HepG2 (cell line): Measurements from ENCODE around the gene COPS6. TPM values are rescaled to one million over a fixed set of nuclear protein-coding genes. Genes with fewer than 3 reads are reported as not detected.

Experiments
- EED ChIP-seq: sonication (generic); formaldehyde crosslinking; IDR thresholded peaks from 2 replicates; pipeline ENCODE4 v1.5.0; 2020; ENCODE audit warnings: mild to moderate bottlenecking, missing genetic modification reagents
- FOSL1 ChIP-seq: sonication (generic); formaldehyde crosslinking; IDR thresholded peaks from 2 replicates; pipeline ENCODE4 v1.9.0; 2021; ENCODE audit warnings: missing genetic modification reagents, borderline replicate concordance
- HES4 ChIP-seq: sonication (generic); formaldehyde crosslinking; IDR thresholded peaks from 2 replicates; pipeline ENCODE4 v1.9.0; 2021; ENCODE audit warnings: mild to moderate bottlenecking, missing genetic modification reagents, borderline replicate concordance
- HNF4A ChIP-seq: sonication (generic); formaldehyde crosslinking; IDR thresholded peaks from 2 replicates; pipeline ENCODE4 v1.4.0; 2020; ENCODE audit warnings: missing genetic modification reagents
- POLR2G ChIP-seq: fragments of 200-400 bp; formaldehyde crosslinking; IDR thresholded peaks from 2 replicates; pipeline ENCODE4 v1.6.1; 2018; ENCODE audit warnings: mild to moderate bottlenecking, low read depth, low read length, moderate library complexity
- PPARG ChIP-seq: conservative IDR thresholded peaks from 2 replicates; pipeline ENCODE4 v1.6.1; 2016; ENCODE audit warnings: missing biosample characterization, missing genetic modification reagents
- RBM22 ChIP-seq: fragments of 200-400 bp; formaldehyde crosslinking; optimal IDR thresholded peaks from 2 replicates; pipeline ENCODE3; 2017; ENCODE audit warnings: mild to moderate bottlenecking, low read length, moderate library complexity
- REXO4 ChIP-seq: sonication (generic); formaldehyde crosslinking; IDR thresholded peaks from 2 replicates; pipeline ENCODE4 v1.8.0; 2022; ENCODE audit warnings: missing genetic modification reagents, mild to moderate bottlenecking, borderline replicate concordance
- SNAI1 ChIP-seq: sonication (generic); formaldehyde crosslinking; IDR thresholded peaks from 2 replicates; pipeline ENCODE4 v1.5.0; 2020; ENCODE audit warnings: mild to moderate bottlenecking, missing genetic modification reagents, borderline replicate concordance
- SP1 ChIP-seq, 2 experiments: fragments of 450-650 bp in 1 of 2; sonication (generic) in 1 of 2; formaldehyde crosslinking in 1 of 2; IDR thresholded peaks; 2 replicates each; pipeline versions ENCODE4 v1.4.0 to v1.6.1; 2016 to 2020; ENCODE audit warnings: missing genetic modification reagents in 1 of 2
- TFDP2 ChIP-seq: sonication (generic); formaldehyde crosslinking; IDR thresholded peaks from 2 replicates; pipeline ENCODE4 v1.4.0; 2020; ENCODE audit warnings: missing genetic modification reagents
- ZC3H4 ChIP-seq: sonication (generic); formaldehyde crosslinking; IDR thresholded peaks from 2 replicates; pipeline ENCODE4 v1.4.0; 2020; ENCODE audit warnings: missing genetic modification reagents, borderline replicate concordance
- ZFP37 ChIP-seq: sonication (generic); formaldehyde crosslinking; IDR thresholded peaks from 2 replicates; pipeline ENCODE4 v1.4.0; 2020; ENCODE audit warnings: missing genetic modification reagents, borderline replicate concordance
- ZFP90 ChIP-seq: sonication (generic); formaldehyde crosslinking; IDR thresholded peaks from 2 replicates; pipeline ENCODE4 v1.8.0; 2022; ENCODE audit warnings: missing genetic modification reagents, mild to moderate bottlenecking, inconsistent platforms, borderline replicate concordance
- ZFX ChIP-seq: sonication (generic); formaldehyde crosslinking; IDR thresholded peaks from 2 replicates; pipeline ENCODE4 v1.4.0; 2020; ENCODE audit warnings: mild to moderate bottlenecking, low read depth, missing genetic modification reagents, moderate library complexity
- ZFY ChIP-seq: sonication (generic); formaldehyde crosslinking; IDR thresholded peaks from 2 replicates; pipeline ENCODE4 v1.4.0; 2020; ENCODE audit warnings: missing genetic modification reagents
- ZNF224 ChIP-seq: sonication (generic); formaldehyde crosslinking; IDR thresholded peaks from 2 replicates; pipeline ENCODE4 v1.5.0; 2020; ENCODE audit warnings: mild to moderate bottlenecking, missing genetic modification reagents
- ZNF264 ChIP-seq: sonication (generic); formaldehyde crosslinking; IDR thresholded peaks from 2 replicates; pipeline ENCODE4 v1.4.0; 2020; ENCODE audit warnings: missing genetic modification reagents
- ZNF430 ChIP-seq: sonication (generic); formaldehyde crosslinking; IDR thresholded peaks from 2 replicates; pipeline ENCODE4 v1.9.0; 2021; ENCODE audit warnings: mild to moderate bottlenecking, missing genetic modification reagents
- ZNF431 ChIP-seq: sonication (generic); formaldehyde crosslinking; IDR thresholded peaks from 2 replicates; pipeline ENCODE4 v1.9.0; 2022; ENCODE audit warnings: missing genetic modification reagents, low read depth, mild to moderate bottlenecking, borderline replicate concordance
- ZNF44 ChIP-seq: sonication (generic); formaldehyde crosslinking; IDR thresholded peaks from 2 replicates; pipeline ENCODE4 v1.5.1; 2020; ENCODE audit warnings: mild to moderate bottlenecking, missing genetic modification reagents
- ZNF562 ChIP-seq: sonication (generic); formaldehyde crosslinking; IDR thresholded peaks from 2 replicates; pipeline ENCODE4 v1.8.0; 2022; ENCODE audit warnings: missing genetic modification reagents, borderline replicate concordance
- ZNF569 ChIP-seq: sonication (generic); formaldehyde crosslinking; IDR thresholded peaks from 2 replicates; pipeline ENCODE4 v1.5.0; 2020; ENCODE audit warnings: mild to moderate bottlenecking, missing genetic modification reagents, moderate library complexity, borderline replicate concordance
- ZNF607 ChIP-seq: sonication (generic); formaldehyde crosslinking; IDR thresholded peaks from 2 replicates; pipeline ENCODE4 v1.5.1; 2020; ENCODE audit warnings: missing genetic modification reagents, mild to moderate bottlenecking, borderline replicate concordance
- ZNF816 ChIP-seq: sonication (generic); formaldehyde crosslinking; IDR thresholded peaks from 2 replicates; pipeline ENCODE4 v1.8.0; 2022; ENCODE audit warnings: missing genetic modification reagents, mild to moderate bottlenecking, borderline replicate concordance
- ZNF883 ChIP-seq: sonication (generic); formaldehyde crosslinking; IDR thresholded peaks from 2 replicates; pipeline ENCODE4 v1.5.1; 2020; ENCODE audit warnings: mild to moderate bottlenecking, missing genetic modification reagents; ENCODE audit errors: not compliant biosample characterization
- ZSCAN30 ChIP-seq: sonication (generic); formaldehyde crosslinking; IDR thresholded peaks from 2 replicates; pipeline ENCODE4 v1.5.0; 2020; ENCODE audit warnings: mild to moderate bottlenecking, missing genetic modification reagents
- polyA plus RNA-seq, 8 experiments: library from polyadenylated mRNA; depleted of rRNA in 3 of 8; stranded (reverse) in 7 of 8; unstranded in 1 of 8; fragments of >200 nt; fragmentation: Illumina TruSeq in 4 of 8; extraction: Trizol in 4 of 8; gene quantifications; 2 replicates each; pipeline versions ENCODE4 v1.2.1 to v1.2.3, GENCODE V29; 2011 to 2016; ENCODE audit warnings: low read depth in 4 of 8, missing spikeins in 1 of 8, mixed read lengths in 1 of 8; ENCODE audit not compliant: insufficient read depth in 1 of 8
- total RNA-seq, 5 experiments: library from RNA; depleted of rRNA; stranded (reverse); fragments of >200 nt; fragmentation: Illumina TruSeq; extraction: Trizol; gene quantifications; 2 replicates each; pipeline ENCODE4 v1.2.3, GENCODE V29; 2016; ENCODE audit warnings: low read depth in 1 of 5
- TF ChIP-seq, protein P1 (sequence below): fragments of 450-650 bp; IDR thresholded peaks from 2 replicates; pipeline ENCODE4 v1.6.1; 2017; ENCODE audit warnings: mild to moderate bottlenecking

COPS6 gene
- total and polyA plus RNA-seq, 2 of the 13 experiments (the other 11 are each of a cell fraction or from before 2014, with no cell fraction given): 33.4 to 117 TPM

DNA sequence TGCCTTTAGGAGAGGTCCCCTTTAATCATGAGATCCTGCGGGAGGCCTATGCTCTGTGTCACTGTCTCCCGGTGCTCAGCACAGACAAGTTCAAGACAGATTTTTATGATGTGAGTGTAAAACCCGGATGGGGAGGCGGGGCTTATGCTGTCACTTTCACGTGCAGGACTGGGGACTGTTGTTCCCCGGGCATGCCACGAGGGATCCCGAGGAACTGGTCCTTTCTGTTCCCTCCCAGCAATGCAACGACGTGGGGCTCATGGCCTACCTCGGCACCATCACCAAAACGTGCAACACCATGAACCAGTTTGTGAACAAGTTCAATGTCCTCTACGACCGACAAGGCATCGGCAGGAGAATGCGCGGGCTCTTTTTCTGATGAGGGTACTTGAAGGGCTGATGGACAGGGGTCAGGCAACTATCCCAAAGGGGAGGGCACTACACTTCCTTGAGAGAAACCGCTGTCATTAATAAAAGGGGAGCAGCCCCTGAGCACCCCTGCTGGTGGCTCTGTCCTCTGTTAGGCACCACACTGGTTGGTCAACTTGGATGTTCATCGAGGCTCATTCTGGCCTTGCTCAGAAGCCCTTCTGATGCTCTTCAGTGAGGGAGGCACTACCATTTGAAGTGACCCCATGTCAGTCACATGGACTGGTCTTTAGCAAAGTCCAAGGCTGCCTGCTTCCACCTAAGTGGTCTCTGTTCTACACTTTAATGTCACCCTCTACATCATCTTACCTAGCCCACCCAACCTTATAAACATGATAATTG lies 2.8 kb downstream of the COPS6 start (continued):
- TF ChIP-seq ZNF562 (no peak), ZNF430 (CRISPR knock-in tag) (no peak), ZFX (CRISPR knock-in tag) (no peak), FOSL1 (CRISPR knock-in tag) (no peak), ZNF816 (CRISPR knock-in tag) (no peak), HES4 (no peak), ZNF607 (CRISPR knock-in tag) (no peak), REXO4 (CRISPR knock-in tag) (no peak), RBM22 (peak; percentile 73), ZNF569 (no peak), ZNF224 (CRISPR knock-in tag) (no peak), ZNF431 (no peak), ZSCAN30 (CRISPR knock-in tag) (no peak), SNAI1 (CRISPR knock-in tag) (no peak), TFDP2 (no peak), ZNF44 (CRISPR knock-in tag) (no peak), ZFP37 (no peak), ZNF883 (no peak), PPARG (no peak), ZFP90 (CRISPR knock-in tag) (no peak), POLR2G (peak; percentile 73), ZC3H4 (CRISPR knock-in tag) (no peak), ZNF264 (CRISPR knock-in tag) (no peak), ZFY (no peak), HNF4A (no peak), SP1 (IDR thresholded peaks at IDR 0.05) (no peak), SP1 (CRISPR knock-in tag; IDR thresholded peaks at IDR 0.05) (no peak), EED (CRISPR knock-in tag) (no peak)
- TF ChIP-seq, protein P1, sequence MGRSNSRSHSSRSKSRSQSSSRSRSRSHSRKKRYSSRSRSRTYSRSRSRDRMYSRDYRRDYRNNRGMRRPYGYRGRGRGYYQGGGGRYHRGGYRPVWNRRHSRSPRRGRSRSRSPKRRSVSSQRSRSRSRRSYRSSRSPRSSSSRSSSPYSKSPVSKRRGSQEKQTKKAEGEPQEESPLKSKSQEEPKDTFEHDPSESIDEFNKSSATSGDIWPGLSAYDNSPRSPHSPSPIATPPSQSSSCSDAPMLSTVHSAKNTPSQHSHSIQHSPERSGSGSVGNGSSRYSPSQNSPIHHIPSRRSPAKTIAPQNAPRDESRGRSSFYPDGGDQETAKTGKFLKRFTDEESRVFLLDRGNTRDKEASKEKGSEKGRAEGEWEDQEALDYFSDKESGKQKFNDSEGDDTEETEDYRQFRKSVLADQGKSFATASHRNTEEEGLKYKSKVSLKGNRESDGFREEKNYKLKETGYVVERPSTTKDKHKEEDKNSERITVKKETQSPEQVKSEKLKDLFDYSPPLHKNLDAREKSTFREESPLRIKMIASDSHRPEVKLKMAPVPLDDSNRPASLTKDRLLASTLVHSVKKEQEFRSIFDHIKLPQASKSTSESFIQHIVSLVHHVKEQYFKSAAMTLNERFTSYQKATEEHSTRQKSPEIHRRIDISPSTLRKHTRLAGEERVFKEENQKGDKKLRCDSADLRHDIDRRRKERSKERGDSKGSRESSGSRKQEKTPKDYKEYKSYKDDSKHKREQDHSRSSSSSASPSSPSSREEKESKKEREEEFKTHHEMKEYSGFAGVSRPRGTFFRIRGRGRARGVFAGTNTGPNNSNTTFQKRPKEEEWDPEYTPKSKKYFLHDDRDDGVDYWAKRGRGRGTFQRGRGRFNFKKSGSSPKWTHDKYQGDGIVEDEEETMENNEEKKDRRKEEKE: no peak
